HG02938 (cell line): ENCODE measurements around the gene ERBIN.
"Not testable (repeated sequence)": the region's sequence is repeated elsewhere in the genome, so short reads cannot be mapped to it uniquely, and the experiment has no call there.

Experiments
- ATAC-seq: cut with Tn5 transposase; IDR thresholded peaks from one replicate; pipeline ENCODE4 v1.9.1; 2021; ENCODE audit warnings: mild to moderate bottlenecking, moderate library complexity; ENCODE audit not compliant: unreplicated experiment

Gene ERBIN

DNA sequence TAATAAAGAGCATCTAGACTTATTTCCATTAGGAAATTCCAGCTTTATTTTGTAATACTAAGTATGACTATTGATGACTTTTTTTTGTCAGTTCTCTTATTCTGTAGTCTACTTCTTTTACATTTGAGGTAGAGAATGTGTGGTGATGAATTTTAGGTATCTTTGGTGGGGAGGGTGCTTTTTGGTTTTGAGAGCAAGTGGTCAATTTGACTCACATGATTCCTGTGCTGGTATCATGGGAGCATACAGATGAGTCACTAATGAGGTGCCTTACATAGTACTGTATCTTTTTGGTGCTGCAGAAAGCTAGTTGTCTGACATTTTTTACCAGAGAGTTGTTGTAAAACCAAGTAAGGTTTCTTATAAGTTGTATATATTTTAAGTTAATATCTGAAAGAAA lies 35.3 kb downstream of the ERBIN start:
- ATAC-seq = peak; percentile 95

DNA sequence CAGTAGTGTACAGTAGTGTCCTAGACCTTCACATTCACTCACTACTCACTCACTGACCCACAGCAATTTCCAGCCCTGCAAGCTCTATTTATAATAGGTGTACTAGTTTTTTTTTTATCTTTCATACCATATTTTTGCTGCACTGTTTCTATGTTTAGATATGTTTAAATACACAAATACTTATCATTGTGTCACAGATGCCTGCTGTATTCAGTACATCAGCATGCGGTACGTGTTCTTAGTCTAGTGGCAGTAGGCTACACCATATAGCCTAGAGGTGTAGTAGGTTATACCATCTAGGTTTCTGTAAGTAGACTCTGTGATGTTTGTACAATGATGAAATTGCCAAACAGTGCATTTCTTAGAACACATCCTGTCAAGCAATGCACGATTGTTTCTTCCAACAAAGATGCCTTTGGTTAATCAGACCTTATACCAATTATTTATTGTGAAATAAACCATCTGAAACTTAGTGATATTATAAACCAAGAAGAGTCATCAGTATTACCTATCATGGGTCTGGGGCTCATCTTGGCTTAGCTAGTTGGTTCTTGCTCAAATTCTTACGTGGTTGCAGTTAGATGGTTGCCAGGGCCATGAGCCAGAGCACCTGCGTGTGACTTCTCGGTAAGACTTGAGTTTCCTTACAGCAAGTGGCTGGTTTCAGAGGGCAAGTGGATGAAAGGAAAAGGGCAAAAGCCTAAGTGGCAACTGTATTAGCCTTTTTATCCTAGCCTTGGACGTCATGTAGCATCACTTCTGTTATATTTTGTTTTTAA lies 41.1 kb downstream of the ERBIN start:
- no peak for ATAC-seq

DNA sequence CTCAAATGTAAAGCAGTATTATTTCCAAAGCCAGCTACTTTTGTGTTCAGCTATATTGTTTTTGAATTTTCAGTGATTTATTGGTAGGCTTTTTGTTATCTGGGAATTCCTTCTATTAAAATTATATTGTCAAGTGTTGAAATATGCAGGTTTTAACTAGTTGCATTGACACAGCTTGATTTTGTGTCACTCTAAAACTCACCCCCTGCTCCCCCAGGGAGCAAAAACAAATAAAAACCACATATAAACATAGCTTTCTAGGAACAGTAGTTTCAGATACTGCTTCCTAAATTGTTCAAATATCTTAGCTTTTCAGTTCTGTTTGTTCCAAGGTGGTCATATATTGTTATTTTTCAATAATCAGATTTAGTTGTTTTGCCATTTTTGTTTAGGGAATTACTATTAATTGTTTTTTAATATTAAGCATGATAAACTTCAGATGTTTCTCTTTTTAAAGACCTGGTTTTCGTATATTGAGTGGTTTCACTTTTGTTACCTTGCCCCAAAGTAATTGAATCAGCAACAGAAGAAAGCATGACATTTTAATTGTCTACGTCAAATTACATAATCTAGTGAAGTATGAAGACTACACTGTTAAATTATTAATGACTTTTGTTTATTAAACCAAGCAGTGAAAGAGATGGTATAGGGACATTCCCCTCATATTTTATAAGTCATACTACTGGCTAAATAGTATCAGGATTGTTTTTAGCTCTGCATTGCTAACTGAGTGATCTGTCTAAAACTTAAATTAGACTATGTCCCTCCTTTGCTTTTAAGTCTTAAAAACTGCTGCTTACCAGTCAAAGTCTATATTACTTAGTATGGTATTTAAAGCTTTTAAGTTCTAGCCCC lies 43.4 kb downstream of the ERBIN start:
- ATAC-seq = no peak

DNA sequence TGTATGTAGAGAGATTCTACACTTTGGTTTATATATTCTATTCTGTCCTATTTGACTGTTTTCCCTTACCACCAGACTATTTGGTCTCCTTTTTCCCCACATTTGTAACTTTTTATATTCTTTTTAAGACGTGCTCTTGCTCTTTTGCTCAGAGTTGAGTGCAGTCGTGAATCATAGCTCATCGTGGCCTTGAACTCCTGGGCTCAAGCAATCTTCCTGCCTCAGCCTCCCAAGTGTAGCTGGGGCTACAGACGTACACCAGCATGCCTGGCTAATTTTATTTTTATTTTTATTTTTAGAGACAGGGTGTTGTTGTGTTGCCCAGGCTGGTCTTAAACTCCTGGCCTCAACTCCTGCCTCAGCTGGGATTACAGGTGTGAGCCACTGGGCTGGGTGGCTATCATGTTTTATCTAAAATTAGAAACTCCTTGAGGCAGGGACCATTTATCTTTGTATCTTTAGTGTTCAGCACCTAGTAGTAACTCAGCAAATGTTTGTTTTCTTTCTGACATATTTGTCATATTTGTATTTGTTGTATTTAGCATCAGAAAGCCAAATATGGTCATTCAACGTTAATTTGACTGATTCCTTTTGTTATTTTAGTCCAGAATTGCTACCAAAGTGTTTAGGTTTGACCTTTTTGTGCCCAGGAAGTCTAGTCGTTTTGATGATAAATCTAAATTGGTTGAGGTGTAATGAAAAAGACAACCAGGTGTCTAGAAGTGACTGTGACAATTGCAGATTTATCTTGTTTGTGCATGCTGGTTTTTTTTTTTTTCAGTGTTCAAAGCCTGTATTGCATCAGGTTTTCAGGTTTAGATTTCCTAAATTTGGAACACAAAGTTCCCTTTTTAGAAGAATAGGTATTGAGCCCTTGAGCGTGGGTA lies 44.3 kb downstream of the ERBIN start:
- no peak for ATAC-seq

DNA sequence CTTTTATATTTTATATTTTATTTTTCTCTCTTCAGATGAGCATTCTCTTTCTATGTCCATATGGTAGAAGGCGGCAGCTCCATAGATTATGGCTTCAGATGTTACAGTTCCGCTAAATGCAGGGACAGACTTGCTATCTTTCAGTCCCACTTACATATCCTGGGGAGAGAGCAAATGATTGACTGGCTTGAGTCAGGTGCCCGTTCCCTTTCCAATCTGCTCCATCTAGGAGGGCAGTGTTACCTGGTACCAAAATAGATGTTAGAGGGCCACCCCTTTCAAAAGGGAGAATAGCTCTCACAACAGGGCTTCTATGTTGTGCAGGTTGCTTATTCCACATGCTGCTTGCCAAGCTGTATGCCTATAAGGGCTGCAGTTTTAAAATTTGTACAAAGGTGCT lies 45.3 kb downstream of the ERBIN start:
- ATAC-seq = no peak

DNA sequence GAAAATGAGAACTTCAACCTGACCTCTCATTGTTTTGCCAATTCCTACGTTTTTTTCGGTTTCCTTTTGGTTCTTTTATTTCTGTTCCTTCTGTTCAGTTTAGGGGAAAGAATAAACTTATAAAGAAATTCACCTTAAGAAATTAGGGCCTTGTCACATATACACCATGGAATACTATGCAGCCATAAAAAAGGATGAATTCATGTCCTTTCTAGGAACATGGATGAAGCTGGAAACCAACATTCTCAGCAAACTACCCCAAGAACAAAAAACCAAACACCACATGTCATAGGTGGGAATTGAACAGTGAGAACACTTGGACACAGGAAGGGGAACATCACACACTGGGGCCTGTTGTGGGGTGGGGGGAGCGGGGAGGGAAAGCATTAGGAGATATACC lies 46.5 kb downstream of the ERBIN start:
- not testable (repeated sequence) for ATAC-seq

DNA sequence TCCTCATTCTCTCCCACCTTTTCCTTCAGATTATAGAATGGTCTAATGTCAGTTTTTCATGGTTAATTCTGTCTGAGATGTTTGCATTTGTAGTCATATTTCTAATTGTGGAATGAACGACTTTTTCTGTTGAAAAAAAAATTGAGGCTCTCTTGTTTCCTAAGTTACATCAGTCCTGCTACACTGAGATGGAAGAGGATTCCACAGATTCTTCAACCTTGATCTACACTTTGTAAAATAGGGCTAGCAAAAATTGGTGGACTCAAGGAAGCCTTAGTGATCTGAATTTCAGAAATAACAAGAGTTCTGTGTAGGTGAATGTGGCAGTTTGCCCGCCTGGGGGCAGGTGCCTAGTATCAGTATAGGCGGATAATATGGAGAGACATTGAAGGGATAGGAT lies 51.9 kb downstream of the ERBIN start:
- no peak for ATAC-seq

DNA sequence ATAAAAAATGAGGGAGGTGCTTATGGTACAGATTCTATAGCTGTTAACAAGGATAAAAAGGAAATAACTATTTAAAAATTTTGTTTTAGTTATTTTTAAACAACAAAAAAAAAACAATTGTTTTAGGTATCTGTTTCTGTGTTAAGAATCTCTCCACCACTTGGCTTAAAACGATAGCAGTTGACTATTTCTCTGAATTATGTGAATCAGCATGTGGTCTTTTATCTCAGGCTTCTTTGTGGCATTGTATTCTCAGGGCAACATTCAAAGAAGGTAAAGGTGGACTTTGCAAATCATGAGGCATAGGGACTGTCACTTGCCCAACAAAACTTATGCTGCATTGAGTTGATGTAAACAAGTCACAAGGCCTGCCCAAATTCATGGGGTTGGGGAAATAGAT lies 55.2 kb downstream of the ERBIN start:
- no peak for ATAC-seq

DNA sequence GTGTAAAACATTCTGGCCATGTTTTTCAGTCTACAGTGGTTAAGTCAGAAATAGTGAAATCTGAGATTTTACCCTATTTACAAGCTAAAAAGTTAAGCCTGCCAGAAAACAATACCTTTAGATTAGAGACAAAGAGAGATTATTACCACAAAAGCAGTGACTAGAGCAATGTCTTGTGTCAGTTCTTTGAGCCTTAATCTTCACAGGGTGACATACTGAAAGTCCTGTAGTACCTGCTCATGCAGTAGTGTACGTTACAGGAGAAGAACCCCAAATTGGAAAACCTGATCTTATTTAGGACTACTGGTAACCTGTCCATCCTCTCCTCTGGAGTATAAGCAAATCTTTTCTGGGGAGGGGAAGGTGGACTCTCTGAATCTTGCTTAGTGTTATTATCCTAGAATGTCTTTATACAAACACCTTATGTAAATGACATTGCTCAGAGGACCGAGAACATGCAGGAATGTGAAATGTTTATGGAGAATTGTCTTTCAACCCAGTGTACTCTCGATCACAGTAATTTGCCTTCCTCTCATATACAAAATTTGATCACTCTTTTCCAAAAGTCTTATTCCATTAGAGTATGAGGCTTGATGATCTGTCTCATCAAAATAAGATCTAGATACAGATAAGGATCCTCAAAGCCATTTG lies 55.7 kb downstream of the ERBIN start:
- ATAC-seq = no peak

DNA sequence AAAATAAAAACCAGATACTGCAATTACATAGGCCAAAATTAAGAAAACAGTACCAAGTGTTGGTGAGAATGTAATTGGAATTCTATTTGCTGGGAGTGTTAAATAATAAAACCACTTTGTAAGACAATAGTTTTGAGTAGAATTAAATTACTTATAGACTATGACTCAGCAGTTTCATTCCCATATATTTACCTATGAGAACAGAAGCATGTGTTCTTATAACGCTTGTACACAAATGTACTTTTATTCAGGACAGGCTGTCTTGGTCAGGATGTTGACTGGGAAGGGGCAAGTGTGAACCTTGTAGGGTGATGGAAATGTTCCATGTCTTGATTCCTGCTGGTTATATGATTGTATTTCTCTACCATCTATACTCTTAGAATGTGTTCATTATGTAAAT lies 56.3 kb downstream of the ERBIN start:
- ATAC-seq = no peak

DNA sequence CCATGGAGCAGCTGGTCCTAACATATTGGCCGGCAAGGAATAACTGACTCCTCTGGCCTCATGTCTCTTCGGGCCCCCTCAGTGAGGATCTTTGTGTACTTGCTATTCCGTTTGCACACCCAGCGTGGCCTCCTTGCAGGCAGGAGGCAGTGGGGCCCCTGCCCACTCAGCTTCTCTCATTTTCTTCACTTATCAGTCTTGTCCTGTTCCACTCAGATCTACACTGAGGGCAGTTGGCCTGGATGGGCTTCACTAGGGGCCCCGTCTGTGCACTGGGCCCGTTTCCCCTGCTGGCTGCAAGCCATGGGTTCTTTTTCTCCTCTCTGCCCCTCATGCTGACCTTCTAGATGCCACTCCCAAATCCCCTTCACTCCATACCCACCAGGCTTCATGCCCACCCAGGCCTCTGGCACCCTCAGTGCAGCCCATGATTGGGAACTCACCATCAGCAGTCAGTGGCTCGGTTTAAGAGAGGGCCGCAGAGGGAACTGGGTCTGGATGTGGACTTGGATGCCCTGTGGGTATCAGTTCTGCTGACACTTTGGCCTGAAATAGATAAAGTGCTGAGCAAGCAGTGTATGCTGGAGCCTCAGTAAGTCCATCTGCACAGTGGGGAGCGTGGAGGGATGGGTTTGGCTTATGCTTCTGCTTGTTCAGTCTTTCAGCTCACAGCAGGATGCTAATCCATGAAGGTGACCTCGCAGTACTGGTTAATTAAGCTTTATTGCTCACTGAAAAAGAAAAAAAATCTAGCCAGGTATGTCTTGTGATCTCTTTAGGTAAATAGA lies 57.9 kb downstream of the ERBIN start:
- ATAC-seq = no peak

DNA sequence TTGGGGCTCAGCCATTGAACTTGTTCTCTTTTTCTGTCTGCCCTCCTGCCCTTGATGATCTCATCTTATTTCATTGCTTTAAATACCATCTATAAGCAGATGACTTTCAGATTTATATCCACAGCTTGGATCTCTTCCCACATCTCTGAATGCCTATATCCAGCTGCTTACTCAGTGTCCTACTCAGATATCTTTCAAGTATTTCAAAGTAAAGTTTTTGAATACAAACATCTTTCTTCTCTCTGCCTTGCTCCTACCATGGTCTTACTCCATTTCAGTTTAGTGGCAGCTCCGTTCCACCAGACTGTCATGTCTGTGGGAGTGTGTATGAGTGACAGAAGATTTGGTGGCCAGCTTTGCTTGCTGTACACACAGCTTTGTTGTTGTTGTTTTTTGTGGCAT lies 59.7 kb downstream of the ERBIN start:
- no peak for ATAC-seq

DNA sequence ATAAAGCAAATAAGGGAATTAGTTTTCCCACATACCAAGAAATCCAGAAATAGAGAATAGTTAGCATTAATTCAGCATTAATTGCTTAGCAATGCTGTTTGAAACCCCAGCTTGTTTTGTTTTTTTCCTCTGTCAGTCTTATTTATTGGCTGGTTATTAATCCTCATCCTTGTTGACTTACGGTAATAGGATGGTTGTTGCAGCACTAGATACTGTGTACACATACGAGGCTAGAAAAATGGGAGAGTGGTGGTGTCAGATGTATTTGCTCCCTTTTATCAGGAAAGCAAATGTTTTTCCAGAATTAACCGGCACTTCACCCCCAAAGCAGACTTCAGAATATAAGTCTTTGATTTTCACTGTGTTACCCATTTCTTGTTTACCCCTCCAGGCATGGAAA lies 60.4 kb downstream of the ERBIN start:
- ATAC-seq = no peak

DNA sequence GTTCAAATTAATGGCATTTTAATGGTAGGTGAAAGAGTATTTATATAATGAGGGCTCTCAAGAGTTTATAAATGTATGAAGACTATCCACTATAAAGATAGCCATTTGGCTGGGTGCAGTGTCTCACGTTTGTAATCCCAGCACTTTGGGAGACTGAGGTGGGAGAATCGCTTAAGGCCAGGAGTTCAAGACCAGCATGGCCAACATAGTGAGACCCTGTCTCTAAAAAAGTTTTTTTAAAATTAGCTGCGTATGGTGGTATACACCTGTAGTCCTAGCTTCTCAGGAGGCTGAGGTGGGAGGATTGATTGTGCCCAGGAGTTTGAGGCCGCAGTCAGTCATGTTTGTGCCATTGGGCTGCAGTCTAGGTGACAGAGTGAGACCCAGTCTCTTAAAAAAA lies 61.6 kb downstream of the ERBIN start:
- ATAC-seq = no peak

DNA sequence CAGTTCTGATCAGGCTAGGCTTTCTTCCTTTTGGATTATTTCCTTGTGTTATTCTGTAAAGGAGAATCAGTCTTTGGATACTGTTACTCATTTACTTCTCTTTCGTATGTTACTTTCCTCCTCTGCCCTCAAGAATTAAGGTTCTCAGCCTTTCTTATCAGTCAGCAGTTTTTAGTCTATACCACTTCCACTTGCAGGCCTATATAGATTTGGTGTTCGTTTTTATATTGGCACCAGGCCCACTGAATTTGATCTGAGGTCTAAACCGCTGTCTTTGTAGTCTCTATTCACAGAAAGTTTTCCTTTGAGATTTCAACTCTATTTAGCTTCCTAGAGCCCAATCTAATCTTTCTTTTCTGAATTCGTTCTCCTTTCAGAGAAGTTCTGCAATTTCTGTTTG lies 62.8 kb downstream of the ERBIN start:
- no peak for ATAC-seq

DNA sequence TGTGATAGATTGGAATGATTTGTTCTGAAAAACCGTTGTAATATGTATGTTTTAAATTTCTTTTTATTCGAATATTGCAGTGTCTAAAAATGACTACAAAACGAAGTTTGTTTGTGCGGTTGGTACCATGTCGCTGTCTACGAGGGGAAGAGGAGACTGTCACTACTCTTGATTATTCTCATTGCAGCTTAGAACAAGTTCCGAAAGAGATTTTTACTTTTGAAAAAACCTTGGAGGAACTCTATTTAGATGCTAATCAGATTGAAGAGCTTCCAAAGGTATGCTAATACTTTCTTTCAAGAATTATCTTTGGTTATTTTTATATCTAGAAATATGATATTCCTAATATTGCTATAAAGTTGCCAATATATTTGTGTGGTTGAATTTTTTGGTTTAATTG lies 66.3 kb downstream of the ERBIN start:
- no peak for ATAC-seq

DNA sequence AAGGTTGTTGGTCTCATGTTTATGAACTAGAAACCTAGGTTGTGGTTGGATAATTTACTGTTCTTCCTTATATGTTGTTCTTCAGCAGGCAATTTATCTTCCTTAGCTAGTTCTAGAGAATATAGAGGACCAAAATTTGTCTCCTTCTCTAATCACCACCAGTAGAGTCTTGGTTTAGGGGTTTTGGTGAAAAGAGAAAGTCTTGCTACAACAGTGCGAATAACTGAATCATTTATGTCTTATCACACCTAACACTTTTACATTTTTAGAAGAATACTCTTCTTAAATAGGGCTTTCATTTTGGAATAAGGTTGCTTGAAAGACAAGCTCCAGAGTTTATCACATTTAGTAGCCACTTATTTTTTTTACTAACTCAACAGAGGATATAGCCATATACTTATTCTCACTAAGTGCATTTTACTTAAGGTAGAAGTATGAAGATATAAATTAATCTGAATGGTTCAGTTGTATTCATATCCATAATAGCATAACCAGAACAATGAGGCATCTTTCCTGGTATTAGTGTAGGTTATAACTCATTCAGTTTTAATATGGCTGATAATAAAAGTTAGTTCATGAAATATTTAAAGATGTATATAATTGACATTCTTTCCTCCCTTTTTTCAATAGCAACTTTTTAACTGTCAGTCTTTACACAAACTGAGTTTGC lies 67.9 kb downstream of the ERBIN start:
- ATAC-seq = no peak

DNA sequence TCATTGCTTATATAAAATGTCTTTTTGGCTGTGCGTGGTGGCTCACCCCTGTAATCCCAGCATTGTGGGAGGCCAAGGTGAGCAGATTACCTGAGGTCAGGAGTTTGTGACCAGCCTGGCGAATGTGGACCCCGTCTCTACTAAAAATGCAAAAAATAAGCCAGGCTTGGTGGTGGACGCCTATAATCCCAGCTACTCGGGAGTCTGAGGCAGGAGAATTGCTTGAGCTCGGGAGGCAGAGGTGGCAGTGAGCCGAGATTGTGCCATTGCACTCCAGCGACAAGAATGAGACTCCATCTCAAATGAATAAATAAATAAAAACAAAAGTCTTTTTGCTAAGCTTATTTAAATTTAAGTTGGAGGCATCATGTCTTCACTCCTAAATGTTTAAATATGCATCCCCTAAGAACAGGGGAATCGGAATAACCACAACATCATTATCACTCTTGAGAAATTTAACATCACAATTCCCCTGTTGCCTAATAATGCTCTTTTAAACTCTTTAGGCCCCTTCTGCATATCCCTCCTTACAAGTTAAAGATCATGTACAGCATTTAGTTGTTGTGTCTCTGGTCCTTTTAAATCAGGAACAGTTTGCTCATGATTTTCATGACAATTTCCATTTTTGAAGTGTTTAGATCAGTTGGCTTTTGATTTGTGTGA lies 72.8 kb downstream of the ERBIN start:
- ATAC-seq = no peak

DNA sequence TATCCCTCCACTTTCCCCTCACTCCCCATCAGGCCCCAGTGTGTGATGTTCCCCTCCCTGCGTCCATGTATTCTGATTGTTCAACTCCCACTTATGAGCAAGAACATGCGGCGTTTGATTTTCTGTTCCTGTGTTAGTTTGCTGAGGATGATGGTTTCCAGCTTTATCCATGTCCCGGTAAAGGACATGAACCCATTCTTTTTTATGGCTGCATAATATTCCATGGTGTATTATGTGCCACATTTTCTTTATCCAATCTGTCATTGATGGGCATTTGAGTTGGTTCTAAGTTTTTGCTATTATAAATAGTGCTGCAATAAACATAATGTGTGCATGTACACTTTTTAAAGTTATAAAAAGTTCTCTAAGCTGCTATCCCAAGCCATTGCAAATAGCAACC lies 75.6 kb downstream of the ERBIN start:
- no peak for ATAC-seq
